Neural progenitor cell (in vitro differentiated cells): Measurements from ENCODE around the gene ABTB2.

Experiments
- EZH2 ChIP-seq: fragments of 200-600 bp; sonication (generic); IDR thresholded peaks from 2 replicates; pipeline ENCODE4 v1.6.1; 2017; ENCODE audit warnings: antibody characterized with exemption, mild to moderate bottlenecking, moderate library complexity
- EZH2phosphoT487 ChIP-seq: fragments of 200-600 bp; sonication (generic); IDR thresholded peaks from 2 replicates; pipeline ENCODE4 v1.6.1; 2017; ENCODE audit warnings: antibody characterized with exemption
- TF ChIP-seq, protein P1 (sequence below): fragments of 200-600 bp; sonication (generic); IDR thresholded peaks from 2 replicates; pipeline ENCODE4 v1.5.1; 2017; ENCODE audit warnings: antibody characterized with exemption, mild to moderate bottlenecking

DNA sequence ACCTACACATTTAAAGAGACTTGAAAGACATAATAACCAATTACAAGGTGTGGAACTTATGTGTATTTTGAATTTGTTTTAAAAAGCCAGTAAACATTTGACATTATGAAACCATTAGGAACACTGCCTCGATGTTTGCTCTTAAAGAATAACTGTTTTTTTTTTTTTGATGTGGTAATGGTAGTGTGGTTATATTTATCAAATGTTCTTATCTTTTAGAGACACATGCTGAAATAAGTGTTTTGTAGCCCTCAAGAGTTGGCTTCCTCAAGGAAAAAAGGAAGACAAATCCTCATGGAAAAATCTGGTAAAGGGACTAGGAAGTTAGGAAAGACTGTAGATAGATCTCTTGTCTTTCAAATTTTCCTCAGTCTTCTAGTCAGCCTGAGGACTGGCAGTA lies 2.2 kb upstream of the ABTB2 start:
- TF ChIP-seq, protein P1, sequence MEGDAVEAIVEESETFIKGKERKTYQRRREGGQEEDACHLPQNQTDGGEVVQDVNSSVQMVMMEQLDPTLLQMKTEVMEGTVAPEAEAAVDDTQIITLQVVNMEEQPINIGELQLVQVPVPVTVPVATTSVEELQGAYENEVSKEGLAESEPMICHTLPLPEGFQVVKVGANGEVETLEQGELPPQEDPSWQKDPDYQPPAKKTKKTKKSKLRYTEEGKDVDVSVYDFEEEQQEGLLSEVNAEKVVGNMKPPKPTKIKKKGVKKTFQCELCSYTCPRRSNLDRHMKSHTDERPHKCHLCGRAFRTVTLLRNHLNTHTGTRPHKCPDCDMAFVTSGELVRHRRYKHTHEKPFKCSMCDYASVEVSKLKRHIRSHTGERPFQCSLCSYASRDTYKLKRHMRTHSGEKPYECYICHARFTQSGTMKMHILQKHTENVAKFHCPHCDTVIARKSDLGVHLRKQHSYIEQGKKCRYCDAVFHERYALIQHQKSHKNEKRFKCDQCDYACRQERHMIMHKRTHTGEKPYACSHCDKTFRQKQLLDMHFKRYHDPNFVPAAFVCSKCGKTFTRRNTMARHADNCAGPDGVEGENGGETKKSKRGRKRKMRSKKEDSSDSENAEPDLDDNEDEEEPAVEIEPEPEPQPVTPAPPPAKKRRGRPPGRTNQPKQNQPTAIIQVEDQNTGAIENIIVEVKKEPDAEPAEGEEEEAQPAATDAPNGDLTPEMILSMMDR: no peak
- TF ChIP-seq EZH2 (no peak), EZH2phosphoT487 (no peak)
